Esophagus muscularis mucosa (tissue), 4 donors: Measurements from ENCODE around the gene RNF126. TPM values are rescaled to one million over a fixed set of nuclear protein-coding genes. Genes with fewer than 3 reads are reported as not detected.

Source experiments
- DNase-seq: peaks from one replicate; pipeline ENCODE4 v3.0.0-alpha.2; 2017; ENCODE audit errors: extremely low spot score
- H3K27ac ChIP-seq, 4 donors: fragments of 200-600 bp; sonication (generic); replicated peaks in 1 of 4; 1 replicate in 3 of 4; 2 replicates in 1 of 4; pipeline ENCODE4 v1.5.1; 2016 to 2019; ENCODE audit warnings: mild to moderate bottlenecking in 1 of 4
- H3K27me3 ChIP-seq, 4 donors: fragments of 200-600 bp; sonication (generic); one replicate each; pipeline versions ENCODE4 v1.5.1 to v1.6.0; 2016 to 2019
- H3K36me3 ChIP-seq, 4 donors: fragments of 200-600 bp; sonication (generic); one replicate each; pipeline ENCODE4 v1.5.1; 2016 to 2019
- H3K4me1 ChIP-seq, 4 donors: fragments of 200-600 bp; sonication (generic); one replicate each; pipeline ENCODE4 v1.5.1; 2016 to 2019
- H3K4me3 ChIP-seq, 4 donors: fragments of 200-600 bp; sonication (generic); 1 replicate in 2 of 4; 2 replicates in 2 of 4; pipeline ENCODE4 v1.5.1; 2016 to 2019; ENCODE audit warnings: mild to moderate bottlenecking in 4 of 4, moderate library complexity in 1 of 4
- H3K9me3 ChIP-seq, 4 donors: fragments of 200-600 bp; sonication (generic); 1 replicate in 3 of 4; 2 replicates in 1 of 4; pipeline ENCODE4 v1.5.1; 2016 to 2019
- CTCF ChIP-seq, 3 experiments: fragments of 200-600 bp in 2 of 3; fragments of 450-650 bp in 1 of 3; sonication (generic) in 2 of 3; IDR thresholded peaks; one replicate each; pipeline ENCODE4 v1.5.1; 2017 to 2019; ENCODE audit warnings: antibody characterized with exemption in 3 of 3, mild to moderate bottlenecking in 2 of 3, moderate library complexity in 1 of 3
- EP300 ChIP-seq: sonication (generic); formaldehyde crosslinking; IDR thresholded peaks from one replicate; pipeline ENCODE4 v1.6.1; 2017; ENCODE audit warnings: antibody characterized with exemption
- POLR2A ChIP-seq: fragments of 450-650 bp; IDR thresholded peaks from one replicate; pipeline ENCODE4 v1.6.1; 2017; ENCODE audit warnings: antibody characterized with exemption, moderate library complexity, mild to moderate bottlenecking, low read depth
- POLR2AphosphoS5 ChIP-seq, 2 donors: sonication (generic); formaldehyde crosslinking; IDR thresholded peaks; one replicate each; pipeline ENCODE4 v1.6.1; 2017; ENCODE audit warnings: antibody characterized with exemption in 2 of 2
- WGBS: methylation state at CpG from one replicate; pipeline ENCODE4 v1.1.5; 2018; 5-methylcytosine and 5-hydroxymethylcytosine counted together
- intact Hi-C: fragments of 100-400 bp; cut with DNase I; formaldehyde crosslinking; loops from one replicate; pipeline ENCODE4 v1.15.1; 2023
- total RNA-seq, 4 donors: library from RNA; depleted of rRNA; stranded (reverse); fragments of >200 nt; gene quantifications; one replicate each; pipeline versions ENCODE4 v1.1.0 to v1.2.1, GENCODE V29; 2016

RNF126 gene
- total RNA-seq, 4 donors from 2014 or later = 41.5 to 63.5 (median 62.3) TPM

GRCh38 chr19:642767-643727, 20.0 kb downstream of the RNF126 start:
- no peaks in the 10 kb centered on the region for H3K27me3 ChIP-seq
- no peaks in the 10 kb centered on the region for H3K9me3 ChIP-seq
- no peak overlapping the region for H3K27ac ChIP-seq
- TF ChIP-seq CTCF (IDR thresholded peaks at IDR 0.05) (no peak), EP300 (no peak), POLR2AphosphoS5 (IDR thresholded peaks at IDR 0.05) (no peak), POLR2A (no peak)
- DNase-seq = no peak
- intact Hi-C loops = no loop called here
- H3K36me3 ChIP-seq = peaks cover 20 to 35% (median 27%) of the 10 kb centered on the region in 4 donors
- peaks cover 11 to 23% (median 16%) of the 10 kb centered on the region in 4 donors for H3K4me1 ChIP-seq
- no peak overlapping the region for H3K4me3 ChIP-seq
- 81% methylated on average over 31 of the region's 70 CpGs for WGBS

- intact Hi-C loops = no loop called here
- no peaks in the 10 kb centered on the region for H3K27me3 ChIP-seq
- peaks cover 11 to 23% (median 16%) of the 10 kb centered on the region in 4 donors for H3K4me1 ChIP-seq
- H3K4me3 ChIP-seq = no peak overlapping the region
- H3K27ac ChIP-seq = no peak overlapping the region
- H3K36me3 ChIP-seq = peaks cover 6 to 22% (median 14%) of the 10 kb centered on the region in 4 donors
- DNase-seq = no peak
- no peak for TF ChIP-seq CTCF (IDR thresholded peaks at IDR 0.05)
- WGBS = 84% methylated on average over 16 of the region's 17 CpGs
- no peaks in the 10 kb centered on the region for H3K9me3 ChIP-seq
Measured at GRCh38 chr19:641702-642101, 21.3 kb downstream of the RNF126 start.

- intact Hi-C loops = no loop called here
- no peak overlapping the region for H3K4me3 ChIP-seq
- WGBS = 94% methylated on average over 5 of the region's 31 CpGs
- no peaks in the 10 kb centered on the region for H3K27me3 ChIP-seq
- H3K9me3 ChIP-seq = no peaks in the 10 kb centered on the region
- peak overlapping the region in 2 of 4 donors; percentile 61 to 79 for H3K27ac ChIP-seq
- H3K4me1 ChIP-seq = peaks cover 11 to 23% (median 16%) of the 10 kb centered on the region in 4 donors
- TF ChIP-seq POLR2A (no peak), EP300 (no peak), CTCF (IDR thresholded peaks at IDR 0.05) (no peak), POLR2AphosphoS5 (IDR thresholded peaks at IDR 0.05) (no peak)
- no peak for DNase-seq
- peaks cover 0 to 12% (median 5%) of the 10 kb centered on the region in 4 donors for H3K36me3 ChIP-seq
Measured at GRCh38 chr19:640606-641189, 22.3 kb downstream of the RNF126 start.

- Histone ChIP-seq H3K4me1 (peaks cover 11 to 25% (median 17%) of the 10 kb centered on the region in 4 donors), H3K27ac (peak overlapping the region; percentile 61 to 79 (median 70)), H3K4me3 (peak overlapping the region; percentile 56 to 63 (median 58)), H3K27me3 (no peaks in the 10 kb centered on the region), H3K9me3 (no peaks in the 10 kb centered on the region), H3K36me3 (peaks cover 0 to 9% (median 3%) of the 10 kb centered on the region in 4 donors)
- no peak for DNase-seq
- TF ChIP-seq CTCF (IDR thresholded peaks at IDR 0.05) (no peak), EP300 (no peak), POLR2AphosphoS5 (IDR thresholded peaks at IDR 0.05) (no peak), POLR2A (no peak)
- intact Hi-C loops = no loop called here
- 100% methylated on average over 1 of the region's 25 CpGs for WGBS
Measured at GRCh38 chr19:640161-640558, 22.9 kb downstream of the RNF126 start.
